Measurements from ENCODE around the gene C11orf58. TPM values are rescaled to one million over a fixed set of nuclear protein-coding genes. Genes with fewer than 3 reads are reported as not detected.

The C11orf58 gene
- total RNA-seq, 1 experiment from 2014 or later = 371 TPM

- Histone ChIP-seq H3K27me3 (replicated peaks) (no peaks in the 10 kb centered on the region), H3K36me3 (no peaks in the 10 kb centered on the region), H3K9me3 (replicated peaks) (no peaks in the 10 kb centered on the region), H3K27ac (no peak overlapping the region), H3K4me3 (no peak overlapping the region), H3K4me1 (replicated peaks) (no peaks in the 10 kb centered on the region)
- DNase-seq (ENCODE audit: low read depth in 1 of 2, low spot score in 2 of 2) = no peak
Measured at GRCh38 chr11:16784666-16785065, 46.2 kb downstream of the C11orf58 start.

GRCh38 chr11:16785520-16786128, 47.2 kb downstream of the C11orf58 start:
- Histone ChIP-seq H3K4me3 (no peak overlapping the region), H3K36me3 (no peaks in the 10 kb centered on the region), H3K4me1 (replicated peaks) (no peaks in the 10 kb centered on the region; the same call in 1 of the 2 replicates), H3K9me3 (replicated peaks) (no peaks in the 10 kb centered on the region), H3K27ac (no peak overlapping the region), H3K27me3 (replicated peaks) (no peaks in the 10 kb centered on the region)
- peak; percentile 50 to 76 for DNase-seq (ENCODE audit: low read depth in 1 of 2, low spot score in 2 of 2)

DNA sequence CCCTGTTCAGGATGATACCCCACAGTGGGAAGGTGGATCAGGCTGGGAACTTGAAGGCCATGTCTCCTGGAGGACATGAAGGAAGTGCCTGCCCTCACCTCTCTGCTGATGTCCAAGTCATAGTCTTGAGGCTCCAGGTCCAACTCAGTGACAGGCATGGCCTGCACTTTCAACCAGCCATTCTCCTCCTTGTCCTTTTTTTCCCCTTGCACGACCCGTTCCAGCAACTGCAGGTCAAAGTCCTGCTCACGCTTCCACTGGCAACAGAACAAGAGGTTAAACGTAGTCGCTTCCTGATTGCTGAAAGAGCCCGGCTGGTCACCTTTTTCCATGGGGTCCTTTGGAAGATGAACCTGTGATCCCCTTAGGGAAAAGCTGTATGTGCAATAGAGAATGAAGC, 47.7 kb downstream of the C11orf58 start:
- Histone ChIP-seq H3K4me1 (replicated peaks) (peaks cover 5% of the 10 kb centered on the region), H3K9me3 (replicated peaks) (no peaks in the 10 kb centered on the region), H3K4me3 (no peak overlapping the region), H3K27me3 (replicated peaks) (no peaks in the 10 kb centered on the region), H3K27ac (no peak overlapping the region), H3K36me3 (no peaks in the 10 kb centered on the region)
- no peak for DNase-seq (ENCODE audit: low read depth in 1 of 2, low spot score in 2 of 2)

GRCh38 chr11:16787035-16787742, 48.7 kb downstream of the C11orf58 start:
- no peaks in the 10 kb centered on the region for H3K36me3 ChIP-seq
- H3K9me3 ChIP-seq (replicated peaks) = no peaks in the 10 kb centered on the region
- H3K4me3 ChIP-seq = no peak overlapping the region
- no peaks in the 10 kb centered on the region for H3K27me3 ChIP-seq (replicated peaks)
- no peak for DNase-seq (ENCODE audit: low read depth in 1 of 2, low spot score in 2 of 2)
- H3K4me1 ChIP-seq (replicated peaks) = peaks cover 14% of the 10 kb centered on the region
- no peak overlapping the region for H3K27ac ChIP-seq

- DNase-seq (ENCODE audit: low read depth in 1 of 2, low spot score in 2 of 2) = peak; percentile 66 to 77
- H3K27ac ChIP-seq = no peak overlapping the region
Measured at GRCh38 chr11:16788141-16789062, 50.0 kb downstream of the C11orf58 start.

DNA sequence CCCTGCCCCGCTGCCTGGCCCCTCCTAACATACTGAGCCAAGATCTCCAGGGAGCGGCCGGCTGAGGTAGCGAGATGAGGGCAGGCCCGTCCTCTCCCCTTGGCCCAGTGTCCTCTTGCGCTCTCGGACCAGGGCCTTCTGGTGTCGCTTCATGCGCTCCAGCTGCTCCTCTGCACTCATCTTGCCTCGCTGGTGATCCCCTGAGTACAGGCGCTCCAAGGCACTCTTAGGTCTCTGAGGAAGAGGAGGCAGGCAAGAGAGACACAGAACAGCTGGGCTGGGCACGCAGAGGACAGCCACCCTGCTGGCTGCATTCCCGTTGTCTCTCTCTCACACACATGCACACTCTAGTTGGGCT, 50.6 kb downstream of the C11orf58 start:
- Histone ChIP-seq H3K9me3 (replicated peaks) (no peaks in the 10 kb centered on the region), H3K4me1 (replicated peaks) (peaks cover 15% of the 10 kb centered on the region), H3K27me3 (replicated peaks) (no peaks in the 10 kb centered on the region), H3K36me3 (no peaks in the 10 kb centered on the region), H3K27ac (no peak overlapping the region), H3K4me3 (no peak overlapping the region)
- DNase-seq (ENCODE audit: low read depth in 1 of 2, low spot score in 2 of 2) = no peak

More at GRCh38 chr11:16788141-16789062, 50.0 kb downstream of the C11orf58 start:
- Histone ChIP-seq H3K27me3 (replicated peaks) (no peaks in the 10 kb centered on the region), H3K36me3 (no peaks in the 10 kb centered on the region), H3K4me3 (no peak overlapping the region), H3K9me3 (replicated peaks) (no peaks in the 10 kb centered on the region), H3K4me1 (replicated peaks) (peaks cover 15% of the 10 kb centered on the region)

DNA sequence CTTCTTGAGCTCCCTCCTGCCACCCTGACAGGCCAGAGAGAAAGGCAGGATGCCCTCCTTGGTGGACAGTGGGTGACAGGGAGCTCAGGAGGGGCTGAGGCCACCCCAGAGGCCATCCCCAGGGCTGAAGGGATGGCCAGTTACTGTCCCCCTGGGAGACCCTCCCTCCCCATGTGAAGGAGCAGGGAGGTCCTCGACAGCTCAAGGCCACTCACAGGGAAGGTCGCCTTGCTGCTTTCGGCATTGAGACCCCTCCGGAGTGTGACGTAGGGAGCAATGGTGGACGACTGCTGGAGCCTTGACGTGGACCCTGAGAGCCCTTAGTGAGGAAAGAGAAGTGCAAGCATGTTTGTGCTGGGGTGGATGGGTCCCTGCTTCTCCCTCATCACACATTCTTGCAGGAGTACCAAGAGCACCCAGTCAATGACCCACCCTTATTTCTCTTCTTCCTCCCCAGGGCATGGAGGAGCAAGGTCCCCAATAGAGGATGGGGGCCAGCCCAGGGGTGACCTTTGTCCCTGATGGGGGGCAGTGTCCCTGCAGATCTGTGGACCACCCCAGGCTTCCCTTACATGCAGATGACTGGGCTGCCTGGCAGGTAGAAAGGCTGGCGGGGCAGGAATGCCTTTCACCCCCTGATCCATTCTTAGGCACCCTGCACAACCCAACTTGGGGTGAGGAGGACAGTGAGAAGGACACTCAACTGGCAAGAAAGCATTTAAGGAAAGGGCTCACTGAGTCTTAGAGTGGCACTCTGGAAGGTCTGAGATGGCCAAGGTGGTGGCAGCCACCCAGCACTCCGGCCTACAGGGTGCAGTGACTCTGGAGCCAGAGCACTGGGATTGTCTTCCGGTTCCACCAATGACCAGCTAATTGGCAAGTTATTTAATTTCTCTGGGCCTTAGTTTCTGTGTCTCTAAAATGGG, 51.4 kb downstream of the C11orf58 start:
- no peak overlapping the region for H3K4me3 ChIP-seq
- H3K9me3 ChIP-seq (replicated peaks) = no peaks in the 10 kb centered on the region
- H3K27ac ChIP-seq = no peak overlapping the region
- no peaks in the 10 kb centered on the region for H3K36me3 ChIP-seq
- no peak for DNase-seq (ENCODE audit: low read depth in 1 of 2, low spot score in 2 of 2)
- no peaks in the 10 kb centered on the region for H3K27me3 ChIP-seq (replicated peaks)
- peaks cover 15% of the 10 kb centered on the region for H3K4me1 ChIP-seq (replicated peaks)

- Histone ChIP-seq H3K27ac (peak overlapping the region; percentile 90), H3K4me1 (replicated peaks) (peaks cover 15% of the 10 kb centered on the region), H3K36me3 (no peaks in the 10 kb centered on the region), H3K27me3 (replicated peaks) (no peaks in the 10 kb centered on the region), H3K4me3 (no peak overlapping the region), H3K9me3 (replicated peaks) (no peaks in the 10 kb centered on the region)
- no peak for DNase-seq (ENCODE audit: low read depth in 1 of 2, low spot score in 2 of 2)
Measured at GRCh38 chr11:16790486-16791190, 52.2 kb downstream of the C11orf58 start.

DNA sequence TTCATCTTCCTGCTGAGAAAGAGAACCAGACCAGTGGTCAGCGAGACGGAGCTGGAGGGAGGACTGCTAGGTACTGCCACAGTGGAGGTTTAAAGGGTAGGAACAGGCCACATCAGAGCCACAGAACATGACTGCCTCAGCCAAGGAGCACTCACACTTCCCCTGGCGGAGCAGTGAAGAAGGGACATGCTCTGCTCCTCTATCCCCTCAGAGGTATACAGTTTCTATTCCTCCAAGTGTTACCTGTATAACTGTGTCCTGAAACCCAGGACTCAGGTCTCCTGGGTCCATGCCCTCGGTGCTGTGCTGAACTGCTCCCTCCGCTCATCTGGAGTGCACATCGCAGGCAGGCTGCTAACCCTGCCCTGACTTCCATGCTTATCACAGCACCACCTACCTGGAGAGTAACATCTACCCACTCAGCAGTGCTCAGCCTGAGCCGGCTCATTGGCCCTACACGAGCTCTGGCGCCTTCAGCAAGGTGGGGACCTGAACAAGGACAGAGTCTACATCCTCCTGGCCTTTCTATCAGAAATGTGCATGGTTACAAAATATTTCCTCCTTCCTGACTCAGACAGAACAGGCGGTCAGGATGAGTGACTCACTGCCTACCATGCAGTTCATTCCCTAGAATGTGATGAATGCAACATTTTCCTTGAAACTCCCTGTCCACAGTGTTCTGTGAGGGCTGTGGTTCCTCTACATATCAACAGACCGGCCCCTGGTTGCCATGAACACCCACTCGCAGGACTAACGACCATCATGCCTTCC, 52.9 kb downstream of the C11orf58 start:
- Histone ChIP-seq H3K36me3 (no peaks in the 10 kb centered on the region), H3K4me3 (no peak overlapping the region), H3K27me3 (replicated peaks) (no peaks in the 10 kb centered on the region), H3K4me1 (replicated peaks) (peaks cover 15% of the 10 kb centered on the region), H3K27ac (peak overlapping the region; percentile 90), H3K9me3 (replicated peaks) (no peaks in the 10 kb centered on the region)
- DNase-seq (ENCODE audit: low read depth in 1 of 2, low spot score in 2 of 2) = peak; percentile 90

DNA sequence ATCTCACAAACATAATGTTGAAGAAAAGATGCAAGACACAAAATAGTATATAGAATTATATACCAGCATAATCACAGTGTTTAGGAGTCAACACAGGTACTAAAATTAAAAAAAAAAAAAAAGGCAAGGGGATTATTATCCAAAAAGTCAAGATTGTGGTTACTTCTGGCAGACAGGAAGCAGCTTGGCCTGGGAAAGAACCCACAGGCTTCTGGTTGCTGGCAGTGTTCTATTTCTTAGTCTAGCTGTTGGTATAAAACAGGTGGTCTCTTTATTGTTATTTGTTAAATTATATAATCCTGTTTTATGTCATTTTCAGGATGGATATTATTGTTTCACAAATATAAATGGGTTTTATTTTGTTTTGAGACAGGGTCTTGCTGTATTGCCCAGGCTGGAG, 54.0 kb downstream of the C11orf58 start:
- Histone ChIP-seq H3K36me3 (no peaks in the 10 kb centered on the region), H3K9me3 (replicated peaks) (no peaks in the 10 kb centered on the region), H3K27me3 (replicated peaks) (no peaks in the 10 kb centered on the region), H3K4me3 (no peak overlapping the region), H3K27ac (peak overlapping the region; percentile 90), H3K4me1 (replicated peaks) (peaks cover 15% of the 10 kb centered on the region)
- DNase-seq (ENCODE audit: low read depth in 1 of 2, low spot score in 2 of 2) = no peak

DNA sequence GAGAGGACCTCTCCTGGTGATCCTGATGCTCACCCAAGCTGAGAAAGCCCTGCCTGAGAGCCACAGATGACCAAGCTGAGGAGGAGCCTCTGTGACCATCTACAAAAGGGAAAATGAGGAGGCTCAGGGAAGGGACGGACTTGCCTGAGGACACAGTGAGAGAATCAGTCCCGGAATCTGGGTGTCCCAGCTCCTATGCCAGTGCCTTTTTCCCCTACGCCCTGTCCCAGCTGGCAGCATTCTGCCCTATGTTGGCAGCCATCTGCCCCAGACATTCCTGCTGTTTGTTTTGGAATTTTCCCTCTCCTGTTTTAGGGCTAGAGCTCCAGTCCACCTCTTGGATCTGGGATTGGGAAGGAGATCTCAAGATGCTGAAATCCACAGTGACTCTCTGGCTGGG, 54.6 kb downstream of the C11orf58 start:
- H3K4me1 ChIP-seq (replicated peaks) = peaks cover 15% of the 10 kb centered on the region
- H3K36me3 ChIP-seq = no peaks in the 10 kb centered on the region
- H3K27me3 ChIP-seq (replicated peaks) = no peaks in the 10 kb centered on the region
- no peaks in the 10 kb centered on the region for H3K9me3 ChIP-seq (replicated peaks)
- no peak overlapping the region for H3K27ac ChIP-seq
- H3K4me3 ChIP-seq = no peak overlapping the region
- no peak for DNase-seq (ENCODE audit: low read depth in 1 of 2, low spot score in 2 of 2)

DNA sequence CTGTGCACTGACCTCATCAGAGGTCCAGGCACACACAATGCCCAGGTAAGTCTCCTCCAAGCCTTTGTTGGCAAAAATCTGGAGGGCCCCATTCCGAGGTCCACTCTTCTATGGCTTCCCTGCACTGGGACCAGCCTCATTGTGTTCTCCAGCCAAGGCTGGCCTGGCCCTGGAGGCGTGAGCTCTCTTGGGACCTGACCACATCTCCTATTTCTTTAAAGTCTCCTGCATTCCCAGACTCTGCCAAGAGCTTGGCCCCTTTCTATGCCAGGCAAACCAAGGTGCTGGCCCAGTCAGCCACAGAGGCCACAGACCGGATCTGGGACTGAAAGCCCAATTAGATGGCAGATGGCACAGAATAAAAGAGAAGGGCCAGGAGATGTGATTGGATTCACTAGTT, 55.1 kb downstream of the C11orf58 start:
- H3K36me3 ChIP-seq = no peaks in the 10 kb centered on the region
- no peak overlapping the region for H3K4me3 ChIP-seq
- no peak for DNase-seq (ENCODE audit: low read depth in 1 of 2, low spot score in 2 of 2)
- peaks cover 15% of the 10 kb centered on the region for H3K4me1 ChIP-seq (replicated peaks)
- no peak overlapping the region for H3K27ac ChIP-seq
- H3K27me3 ChIP-seq (replicated peaks) = no peaks in the 10 kb centered on the region
- no peaks in the 10 kb centered on the region for H3K9me3 ChIP-seq (replicated peaks)
